ENCODE results near the gene RPL39L.

The RPL39L gene

GRCh38 chr3:187093320-187093719 is 46.0 kb downstream of the RPL39L start:
- peak in 2 of 4 experiments; percentile 39 to 61 for DNase-seq

GRCh38 chr3:187088701-187089100 is 50.6 kb downstream of the RPL39L start:
- DNase-seq, result no peak

GRCh38 chr3:187086831-187087230 is 52.5 kb downstream of the RPL39L start:
- DNase-seq, result no peak

- DNase-seq, result no peak
Measured at GRCh38 chr3:187085933-187086332, 53.4 kb downstream of the RPL39L start.

GRCh38 chr3:187085021-187085666 is 54.2 kb downstream of the RPL39L start:
- no peak for DNase-seq

GRCh38 chr3:187084580-187084979 is 54.7 kb downstream of the RPL39L start:
- DNase-seq, result no peak

GRCh38 chr3:187084126-187084525 is 55.2 kb downstream of the RPL39L start:
- no peak for DNase-seq

- peak; percentile 41 to 59 (median 50) for DNase-seq
Measured at GRCh38 chr3:187082758-187083375, 56.4 kb downstream of the RPL39L start.

GRCh38 chr3:187080799-187081450 is 58.4 kb downstream of the RPL39L start:
- DNase-seq, result no peak

- no peak for DNase-seq
Measured at GRCh38 chr3:187079090-187080022, 59.9 kb downstream of the RPL39L start.

GRCh38 chr3:187077537-187077936 is 61.8 kb downstream of the RPL39L start:
- DNase-seq, result no peak

- DNase-seq, result no peak
Measured at GRCh38 chr3:187077085-187077484, 62.2 kb downstream of the RPL39L start.

GRCh38 chr3:187076297-187076696 is 63.0 kb downstream of the RPL39L start:
- no peak for DNase-seq

- no peak for DNase-seq
Measured at GRCh38 chr3:187074846-187075245, 64.5 kb downstream of the RPL39L start.

- no peak for DNase-seq
Measured at GRCh38 chr3:187073581-187074098, 65.7 kb downstream of the RPL39L start.

GRCh38 chr3:187072511-187072910 is 66.8 kb downstream of the RPL39L start:
- DNase-seq, result peak in 2 of 4 experiments; percentile 4 to 28

GRCh38 chr3:187072102-187072501 is 67.2 kb downstream of the RPL39L start:
- DNase-seq, result no peak
